ENCODE data around the gene THG1L.
"Not testable (repeated sequence)": the region's sequence is repeated elsewhere in the genome, so short reads cannot be mapped to it uniquely, and the experiment has no call there.

The THG1L gene
- 14.3 to 19.9 reads per million in 2 donors for total RNA-seq

DNA sequence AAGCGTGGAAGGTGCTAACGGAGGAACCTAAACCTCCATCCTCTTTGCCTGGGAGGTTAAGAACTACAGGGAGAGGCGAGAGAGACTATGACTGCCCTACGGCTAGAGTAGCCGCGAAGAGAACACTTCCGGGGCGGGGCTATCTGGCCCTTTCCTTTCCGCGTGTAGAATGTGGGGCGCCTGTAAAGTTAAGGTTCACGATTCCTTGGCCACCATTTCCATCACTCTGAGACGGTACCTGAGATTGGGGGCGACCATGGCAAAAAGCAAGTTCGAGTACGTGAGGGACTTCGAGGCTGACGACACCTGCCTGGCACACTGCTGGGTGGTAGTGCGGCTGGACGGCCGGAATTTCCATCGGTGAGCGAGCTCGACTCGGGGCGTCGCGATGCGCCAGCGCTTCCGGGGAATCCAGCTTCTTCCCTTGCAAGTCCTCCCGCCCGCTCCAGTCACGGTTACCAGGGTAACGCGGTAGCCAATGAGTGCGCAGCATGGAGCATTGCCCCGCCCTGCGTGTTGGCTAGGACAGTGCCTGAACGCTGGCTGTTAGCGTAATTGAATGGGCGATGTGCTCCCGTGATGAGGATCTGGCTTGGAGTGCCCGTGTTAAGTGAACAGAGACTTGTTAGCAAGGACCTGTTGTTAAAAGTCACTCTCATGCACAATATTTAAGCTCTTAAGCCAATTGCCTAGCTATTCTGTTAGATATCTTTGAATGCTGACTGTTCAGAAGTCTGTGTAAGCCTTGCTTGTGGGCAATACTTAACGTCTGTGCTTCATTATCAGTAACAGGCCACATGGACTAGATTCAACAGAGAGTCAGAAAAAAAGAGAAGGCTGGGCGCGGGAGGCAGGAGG, at the start of gene THG1L:
Gene THG1L, plus strand, starts transcription at position 149 of the 858 bp plus-strand sequence. Its CDS starts 21 bp downstream, at position 170.
- DNase-seq, result peak; percentile 84

DNA sequence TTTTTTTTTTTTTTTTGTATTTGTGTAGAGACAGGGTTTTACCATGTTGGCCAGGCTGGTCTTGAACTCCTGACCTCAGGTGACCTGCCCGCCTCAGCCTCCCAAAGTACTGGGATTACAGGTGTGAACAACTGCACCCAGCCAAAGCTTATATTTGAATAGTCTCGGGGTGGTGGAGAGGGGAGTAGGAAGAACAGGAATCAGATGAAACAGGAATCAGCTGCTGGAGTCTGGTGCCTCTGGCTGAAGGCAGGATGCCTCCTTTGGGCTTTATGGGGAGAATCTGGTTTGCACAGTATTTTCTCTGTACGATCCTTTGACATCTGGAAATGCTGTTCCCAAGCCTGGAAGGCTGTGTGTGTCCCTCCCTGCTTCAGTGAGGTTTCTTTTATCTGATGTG, 49.0 kb upstream of the THG1L start:
- DNase-seq, result no peak

DNA sequence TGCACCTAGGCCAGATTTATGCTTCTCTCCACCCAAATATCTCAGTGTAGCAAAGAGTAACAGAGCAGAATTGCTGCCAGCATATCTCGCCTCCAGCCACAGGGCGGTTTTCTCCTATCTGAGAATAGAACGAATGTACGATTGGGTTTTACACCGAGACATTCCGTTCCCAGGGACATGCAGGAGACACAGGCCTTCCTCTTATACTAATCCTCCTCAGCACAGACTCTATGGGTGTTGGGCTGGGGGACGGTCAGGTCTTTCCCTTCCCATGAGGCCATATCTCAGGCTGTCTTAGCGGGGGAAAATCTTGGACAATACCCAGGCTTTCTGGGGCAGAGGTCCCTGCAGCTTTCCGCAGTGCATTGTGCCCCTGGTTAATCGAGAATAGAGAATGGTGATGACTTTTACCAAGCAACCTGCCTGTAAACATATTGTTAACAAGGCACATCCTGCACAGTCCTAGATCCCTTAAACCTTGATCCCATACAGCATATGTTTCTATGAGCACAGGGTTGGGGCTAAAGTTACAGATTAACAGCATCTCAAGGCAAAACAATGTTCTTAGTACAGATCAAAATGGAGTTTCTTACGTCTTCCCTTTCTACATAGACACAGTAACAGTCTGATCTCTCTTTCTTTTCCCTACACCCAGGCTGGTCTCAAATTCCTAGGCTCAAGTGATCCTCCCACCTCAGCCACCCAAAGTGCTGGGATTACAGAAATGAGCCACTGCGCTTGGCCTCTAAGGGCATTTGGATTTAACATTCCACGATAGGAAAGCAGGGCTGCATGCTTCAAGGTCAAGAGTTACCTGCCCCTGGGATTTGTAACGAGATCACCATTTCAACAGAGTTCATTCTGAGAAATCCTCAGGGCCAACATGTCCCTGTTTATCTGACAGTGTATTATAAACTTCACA, 44.7 kb upstream of the THG1L start:
- DNase-seq, result not testable (repeated sequence)

DNA sequence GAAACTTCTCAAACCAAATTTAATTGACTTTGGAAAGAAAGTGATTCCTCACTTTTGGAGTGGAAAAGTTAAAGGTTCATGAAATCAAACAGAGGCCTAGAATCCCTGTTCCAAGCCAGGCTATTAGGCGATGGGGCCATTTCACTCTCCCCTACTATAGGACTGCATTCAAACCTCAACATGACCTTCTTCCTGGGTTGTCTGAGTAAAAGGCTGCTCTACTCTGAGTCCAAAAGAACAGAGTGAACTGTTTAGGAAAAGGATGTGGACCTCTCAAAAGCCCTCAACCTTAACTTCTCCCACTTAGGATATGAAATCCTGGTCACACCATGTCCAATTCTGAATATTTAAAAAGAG, 44.0 kb upstream of the THG1L start:
- no peak for DNase-seq

DNA sequence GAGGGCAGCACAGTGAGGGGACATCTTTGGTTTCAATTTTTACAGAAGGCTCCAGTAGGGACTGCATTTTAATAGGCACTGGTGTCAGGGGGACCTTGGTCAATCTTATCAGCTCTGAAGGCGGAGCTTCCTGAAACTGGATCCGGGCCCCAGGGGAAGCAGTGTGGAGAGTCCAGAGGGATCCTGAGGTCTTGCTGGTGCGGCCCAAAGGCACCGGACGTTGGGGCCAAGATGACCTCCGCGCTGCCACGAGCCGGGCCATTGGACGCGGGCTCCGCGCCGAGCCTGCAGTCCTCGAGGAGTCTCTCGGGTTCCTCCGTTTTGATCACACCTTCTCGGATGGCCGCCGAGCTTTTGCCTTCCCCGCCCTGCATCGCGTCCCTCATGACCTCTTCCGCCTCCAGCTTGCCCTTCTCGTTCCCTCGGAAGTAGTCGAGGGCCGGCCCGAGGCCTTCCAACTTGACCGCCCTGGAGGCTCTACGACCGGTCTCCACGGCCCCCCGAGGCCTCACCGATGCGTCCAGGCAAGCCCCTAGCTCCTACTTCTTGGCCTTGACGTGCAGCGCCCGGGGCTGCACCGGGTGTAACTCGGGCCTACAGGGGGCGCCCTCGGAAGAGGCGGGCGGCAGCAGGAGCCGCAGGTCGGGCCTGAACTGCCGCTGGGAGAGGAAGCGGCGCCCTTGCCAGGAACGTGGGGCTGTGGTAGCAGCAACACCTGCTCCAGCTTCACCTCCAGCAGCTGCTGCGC, 41.1 kb upstream of the THG1L start:
- no peak for DNase-seq

DNA sequence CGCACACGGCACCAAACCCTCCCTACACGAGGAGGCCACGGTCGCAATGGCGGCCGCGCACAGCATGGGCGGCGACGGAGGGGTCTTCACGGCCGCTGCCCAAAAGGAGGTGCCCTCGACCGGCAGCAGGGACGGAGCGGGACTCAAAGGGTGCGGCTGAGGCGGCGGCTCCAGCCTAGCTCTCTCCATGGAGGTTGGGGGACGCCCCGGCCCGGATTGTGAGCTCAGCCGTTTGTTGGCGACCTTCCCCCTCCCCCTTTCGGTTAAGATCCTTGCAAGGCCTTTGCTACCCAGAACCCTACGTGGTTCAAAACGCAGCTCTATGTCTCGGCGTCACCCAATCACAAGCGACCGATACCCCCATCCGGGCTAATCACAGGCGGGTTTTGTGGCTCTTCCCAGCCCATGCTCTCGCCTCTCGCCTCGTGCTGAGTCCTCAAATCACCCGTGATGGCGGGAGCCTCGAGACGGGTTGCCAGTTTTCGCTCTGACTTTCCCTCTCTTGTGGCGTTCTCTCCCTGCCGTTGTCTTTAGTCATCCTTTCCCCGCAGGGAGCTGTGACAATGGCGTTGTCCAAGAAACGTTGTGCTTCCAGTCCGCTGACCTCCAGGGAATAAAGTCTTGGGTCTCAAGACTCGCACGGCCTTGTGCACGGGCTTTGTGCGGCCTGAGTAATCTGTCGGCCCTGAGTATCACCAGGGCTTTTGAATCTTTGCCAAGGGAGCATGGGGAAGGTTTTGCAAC, 40.4 kb upstream of the THG1L start:
- no peak for DNase-seq

DNA sequence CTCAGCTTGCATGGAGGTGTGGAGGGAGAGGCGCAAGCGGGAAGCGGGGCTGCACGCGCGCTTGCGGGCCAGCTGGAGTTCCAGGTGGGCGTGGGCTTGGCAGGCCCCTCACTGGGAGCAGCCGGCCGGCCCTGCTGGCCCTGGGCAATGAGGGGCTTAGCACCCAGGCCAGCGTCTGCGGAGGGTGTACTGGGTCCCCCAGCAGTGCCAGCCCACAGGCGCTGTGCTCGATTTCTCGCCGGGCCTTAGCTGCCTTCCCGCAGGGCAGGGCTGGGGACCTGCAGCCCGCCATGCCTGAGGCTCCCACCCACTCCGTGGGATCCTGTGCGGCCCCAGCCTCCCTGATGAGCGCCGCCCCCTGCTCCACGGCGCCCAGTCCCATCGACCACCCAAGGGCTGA, 37.4 kb upstream of the THG1L start:
- DNase-seq, result not testable (repeated sequence)

DNA sequence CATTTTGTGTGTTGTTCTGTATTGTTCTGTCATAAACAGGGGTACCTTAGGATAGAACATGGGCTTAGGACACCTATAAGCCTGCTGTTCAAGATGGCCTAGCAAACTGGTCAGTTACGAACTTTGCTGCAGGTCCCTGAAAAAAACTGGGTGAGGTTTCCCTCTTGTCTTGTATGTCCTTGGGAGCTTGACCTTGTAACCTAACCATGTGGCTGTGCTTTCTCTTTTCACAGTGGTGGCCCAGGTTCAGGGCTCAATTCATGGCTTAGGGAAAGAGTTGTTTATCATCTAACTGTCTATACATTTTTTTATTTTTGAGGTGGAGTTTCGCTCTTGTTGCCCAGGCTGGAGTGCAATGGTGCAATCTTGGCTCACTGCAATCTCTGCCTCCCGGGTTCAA, 35.1 kb upstream of the THG1L start:
- DNase-seq, result not testable (repeated sequence)

DNA sequence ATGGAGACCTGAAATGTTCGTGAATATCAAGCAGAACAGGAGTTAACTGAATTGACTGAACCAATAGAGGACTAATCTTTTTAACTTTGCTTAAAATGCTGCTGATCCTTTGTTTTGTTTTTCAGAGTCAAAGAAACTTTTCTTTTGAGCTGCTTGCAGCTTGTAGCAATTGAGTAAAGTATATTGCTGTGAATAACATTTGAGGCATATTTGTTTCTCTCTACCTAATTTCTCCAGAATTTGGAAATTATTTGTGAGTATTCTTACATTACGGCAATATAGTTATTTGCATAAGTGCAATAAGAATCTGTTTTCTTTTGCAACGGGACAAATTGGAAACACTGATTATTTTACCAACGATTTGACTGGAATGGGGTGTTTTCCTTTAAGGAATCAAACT, 32.5 kb upstream of the THG1L start:
- DNase-seq, result not testable (repeated sequence)

DNA sequence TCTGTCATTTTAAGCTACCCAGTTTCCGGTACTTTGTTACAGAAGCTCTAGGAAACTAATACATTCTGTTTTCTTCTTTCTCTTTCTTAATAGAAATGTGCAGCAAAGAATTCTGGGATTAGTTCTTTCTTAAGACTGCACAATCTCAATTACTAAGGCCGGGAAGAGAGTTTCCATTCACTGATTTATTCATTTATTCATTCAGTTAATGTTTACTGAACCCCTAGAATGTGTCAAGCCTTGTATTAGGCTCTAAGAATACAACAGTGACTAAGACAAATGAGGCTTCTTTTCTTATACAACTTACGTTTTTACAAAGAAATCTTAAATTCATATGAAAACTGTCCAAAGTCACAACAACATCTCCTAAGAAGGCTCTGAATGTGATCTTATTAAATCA, 27.5 kb upstream of the THG1L start:
- no peak for DNase-seq

DNA sequence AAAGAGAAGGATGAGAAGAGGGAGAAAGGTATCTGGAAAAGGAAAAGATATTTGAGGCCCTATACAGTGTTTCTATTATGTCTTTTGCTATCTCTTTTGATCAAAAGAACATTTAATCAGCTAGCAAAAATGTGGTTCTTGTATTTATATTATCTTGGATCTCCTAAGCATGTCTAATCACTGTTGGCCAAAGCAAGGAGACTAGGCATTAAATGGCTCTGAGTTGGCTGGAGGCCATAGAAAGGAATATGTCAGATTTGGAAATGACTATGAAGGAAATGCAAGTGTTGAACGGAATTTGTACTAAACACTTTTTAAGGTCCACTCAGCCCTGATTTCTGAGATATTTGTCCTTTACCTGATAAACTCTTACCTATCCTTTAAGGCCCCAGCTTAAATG, 22.4 kb upstream of the THG1L start:
- DNase-seq, result no peak

DNA sequence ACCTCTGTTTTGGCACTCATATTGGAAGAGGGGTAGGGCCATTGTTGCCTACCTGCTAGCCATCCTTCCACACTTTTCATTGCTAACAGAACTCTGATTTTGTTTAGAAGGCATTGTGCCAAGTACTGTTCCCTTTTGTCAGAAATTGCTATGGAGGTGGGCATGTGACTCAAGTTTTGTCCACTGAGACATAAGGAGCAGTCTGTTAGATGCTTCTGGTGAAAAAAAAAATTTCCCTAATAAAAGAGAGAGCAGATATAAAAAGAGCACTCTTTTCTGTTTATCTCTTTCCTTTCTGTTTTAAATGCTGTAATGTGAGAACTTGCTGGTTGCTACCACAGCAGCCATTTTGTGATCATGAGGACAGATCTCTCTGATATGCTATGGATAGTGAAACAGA, 21.9 kb upstream of the THG1L start:
- DNase-seq, result no peak

DNA sequence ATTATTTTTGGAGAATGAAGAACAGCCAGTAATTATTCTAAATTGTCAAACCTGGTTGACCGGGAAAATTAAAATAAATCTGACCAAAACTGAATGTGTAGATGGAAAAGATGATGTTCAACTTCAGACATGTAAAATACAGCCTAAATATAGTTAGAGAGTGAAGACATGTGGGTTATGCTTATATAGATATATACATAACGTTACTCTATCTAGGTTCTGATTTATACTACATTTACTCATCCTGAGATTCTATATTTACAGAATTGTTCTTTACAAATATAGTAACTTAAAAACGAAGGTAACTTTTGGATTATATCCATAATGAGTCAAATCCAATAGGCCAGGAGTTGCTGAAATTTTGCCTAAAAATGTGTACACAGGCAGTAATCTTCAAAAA, 20.8 kb upstream of the THG1L start:
- no peak for DNase-seq

DNA sequence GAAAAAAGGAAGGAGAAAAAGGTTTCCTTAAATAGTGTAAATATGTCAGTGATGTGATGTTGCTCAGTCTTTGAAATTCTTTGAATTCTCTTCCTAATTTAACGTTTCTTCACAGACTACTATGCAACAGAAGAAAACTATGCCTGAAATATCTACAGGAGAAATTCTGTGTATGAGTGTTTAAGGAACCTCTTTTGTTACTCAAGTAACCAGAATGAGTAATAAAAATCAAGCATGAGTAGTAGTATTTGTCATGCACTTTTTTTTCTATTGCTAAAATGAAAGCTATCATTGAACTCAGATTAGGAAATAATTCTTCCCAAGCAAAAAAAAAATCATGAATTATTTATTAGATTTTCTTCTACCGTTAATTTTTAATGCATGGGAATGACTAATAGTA, 20.3 kb upstream of the THG1L start:
- no peak for DNase-seq

DNA sequence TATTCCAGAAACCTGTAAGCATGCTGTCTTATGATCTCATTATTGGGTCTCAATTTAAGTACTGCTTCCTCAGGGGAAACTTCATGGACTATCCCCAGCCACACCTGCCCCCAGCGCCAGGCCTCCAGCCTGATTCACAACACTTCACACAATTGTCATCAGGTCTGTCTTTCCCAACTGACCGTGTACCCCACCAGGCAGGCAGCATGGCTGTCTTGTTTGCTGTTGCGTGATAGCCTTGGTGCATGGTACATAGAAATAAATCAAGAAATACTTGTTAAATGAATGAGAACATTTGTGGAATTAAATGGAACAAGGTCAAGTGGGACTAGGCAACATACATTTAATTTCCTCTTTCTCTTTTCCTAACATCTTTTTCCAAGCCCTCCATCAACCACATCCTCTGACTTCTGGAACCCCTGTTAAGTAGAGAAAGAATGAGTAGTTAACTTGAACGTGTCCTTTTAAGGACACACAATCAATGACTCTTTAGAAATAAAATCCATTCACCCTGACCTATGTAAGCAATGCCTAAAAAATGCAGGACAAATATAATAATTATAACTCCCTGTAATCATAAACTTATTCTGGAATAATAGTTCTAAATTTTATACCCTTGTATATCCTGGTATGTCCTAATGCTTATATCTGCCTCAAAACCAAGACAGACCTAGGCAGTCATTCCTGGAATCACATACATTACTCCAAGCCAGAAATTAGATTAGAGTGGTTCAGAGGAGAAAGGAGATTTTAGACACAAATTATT, 17.2 kb upstream of the THG1L start:
- no peak for DNase-seq

DNA sequence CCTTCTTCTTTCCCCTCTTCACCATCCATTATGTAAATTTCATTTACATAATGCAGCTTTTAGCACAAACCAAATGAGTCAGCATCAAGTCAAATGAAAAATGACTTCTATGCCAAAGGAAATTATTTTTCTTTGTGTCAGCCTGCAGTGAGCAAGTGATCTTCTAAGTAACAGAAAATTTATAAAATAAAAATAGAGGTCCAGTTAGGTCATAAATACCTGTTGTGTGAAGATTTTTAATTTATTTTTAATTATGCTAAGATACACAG, 16.7 kb upstream of the THG1L start:
- DNase-seq, result no peak

DNA sequence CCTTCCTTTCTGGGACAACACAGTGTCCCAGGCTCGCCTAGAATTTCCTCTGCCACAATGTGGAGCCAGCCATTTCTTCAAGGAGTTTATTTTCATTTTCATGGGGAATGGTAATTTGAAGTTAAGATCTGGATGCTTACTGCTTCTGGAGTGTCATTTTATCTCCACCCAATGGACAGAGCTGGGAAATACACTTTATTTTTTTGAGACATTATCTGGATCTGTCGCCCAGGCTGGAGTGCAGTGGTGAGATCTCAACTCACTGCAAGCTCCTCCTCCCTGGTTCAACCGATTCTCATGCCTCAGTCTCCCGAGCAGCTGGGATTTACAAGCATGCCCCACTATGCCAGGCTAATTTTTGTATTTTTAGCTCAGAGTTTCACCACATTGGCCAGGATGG, 12.7 kb upstream of the THG1L start:
- no peak for DNase-seq

DNA sequence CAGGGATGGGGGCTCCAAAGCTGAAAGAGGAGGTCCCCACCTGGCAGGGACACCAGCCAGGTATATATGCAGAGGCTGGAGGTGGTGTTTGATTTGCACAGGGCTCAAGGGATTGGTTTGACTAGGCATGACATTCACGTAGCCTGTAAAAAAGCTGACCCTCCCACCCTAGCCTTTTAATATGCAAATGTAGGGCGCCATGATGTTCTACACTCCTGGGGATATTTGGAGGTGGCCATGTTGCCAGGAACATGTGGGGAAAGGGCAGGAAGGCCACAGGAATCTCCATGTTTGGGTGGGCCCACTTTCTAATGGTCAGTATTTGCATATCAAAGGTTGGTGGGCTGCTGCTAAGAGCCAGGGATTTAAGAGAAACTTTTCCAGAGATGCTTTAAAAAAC, 12.0 kb upstream of the THG1L start:
- no peak for DNase-seq

DNA sequence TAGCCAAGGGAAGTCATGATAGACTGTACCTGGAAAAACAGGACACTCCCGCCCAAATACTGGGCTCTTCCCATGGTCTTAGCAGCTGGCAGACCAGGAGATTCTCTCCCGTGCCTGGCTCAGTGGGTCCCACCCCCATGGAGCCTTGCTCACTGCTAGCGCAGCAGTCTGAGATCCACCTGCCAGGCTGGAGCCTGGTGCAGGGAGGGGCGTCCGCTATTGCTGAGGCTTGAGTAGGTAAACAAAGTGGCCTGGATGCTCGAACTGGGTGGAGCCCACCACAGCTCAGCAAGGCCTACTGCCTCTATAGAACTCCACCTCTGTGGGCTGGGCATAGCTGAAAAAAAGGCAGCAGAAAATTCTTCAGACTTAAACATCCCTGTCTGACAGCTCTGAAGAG, 10.1 kb upstream of the THG1L start:
- DNase-seq, result no peak

DNA sequence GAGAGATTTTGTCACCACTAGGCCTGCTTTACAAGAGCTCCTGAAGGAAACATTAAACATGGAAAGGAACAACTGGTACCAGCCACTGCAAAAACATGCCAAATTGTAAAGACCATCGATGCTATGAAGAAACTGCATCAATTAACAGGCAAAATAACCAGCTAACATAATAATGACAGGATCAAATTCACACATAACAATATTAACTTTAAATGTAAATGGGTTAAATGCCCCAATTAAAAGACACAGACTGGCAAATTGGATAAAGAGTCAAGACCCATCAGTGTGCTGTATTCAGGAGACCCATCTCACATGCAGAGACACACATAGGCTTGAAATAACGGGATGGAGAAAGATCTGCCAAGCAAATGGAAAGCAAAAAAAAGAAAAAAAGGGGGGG, 8.3 kb upstream of the THG1L start:
- DNase-seq, result not testable (repeated sequence)

DNA sequence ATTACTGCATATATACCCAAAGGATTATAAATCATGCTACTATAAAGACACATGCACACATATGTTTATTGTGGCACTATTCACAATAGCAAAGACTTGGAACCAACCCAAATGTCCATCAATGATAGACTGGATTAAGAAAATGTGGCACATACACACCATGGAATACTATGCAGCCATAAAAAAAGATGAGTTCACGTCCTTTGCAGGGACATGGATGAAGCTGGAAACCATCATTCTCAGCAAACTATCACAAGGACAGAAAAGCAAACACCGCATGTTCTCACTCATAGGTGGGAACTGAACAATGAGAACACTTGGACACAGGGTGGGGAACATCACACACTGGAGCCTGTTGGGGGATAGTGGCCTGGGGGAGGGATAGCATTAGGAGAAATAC, 4.6 kb upstream of the THG1L start:
- DNase-seq, result not testable (repeated sequence)

DNA sequence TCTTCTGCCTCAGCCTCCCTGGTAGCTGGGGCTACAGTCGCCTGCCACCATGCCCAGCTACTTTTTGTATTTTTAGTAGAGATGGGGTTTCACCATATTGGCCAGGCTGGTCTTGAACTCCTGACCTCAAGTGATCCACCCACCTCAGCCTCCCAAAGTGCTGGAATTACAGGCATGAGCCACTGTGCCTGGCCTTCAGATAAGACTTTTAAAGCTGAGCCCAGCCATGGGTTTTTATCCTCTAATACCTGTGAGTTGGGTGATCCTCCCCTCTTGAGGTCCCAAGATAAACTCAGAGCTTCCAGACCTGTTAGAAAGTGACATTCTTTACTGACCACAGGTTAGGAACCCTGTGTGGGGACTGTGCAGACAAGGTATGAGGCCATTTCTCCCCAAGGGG, 3.4 kb upstream of the THG1L start:
- not testable (repeated sequence) for DNase-seq
